Endothelial cell of umbilical vein (primary cell): ENCODE results near the gene TOPAZ1. TPM values are rescaled to one million over a fixed set of nuclear protein-coding genes. Genes with fewer than 3 reads are reported as not detected.

Experiments
- BruUV-seq: library from RNA; stranded (reverse); fragments of 400-500 nt; replicated peaks from 2 replicates; lab custom pipeline; 2021; lab: Mats Ljungman, UMichigan
- CTCF ChIA-PET: fragments of 300-600, 350-600 bp; sonication (Branson Sonifier 250); formaldehyde crosslinking; loops from one replicate; lab custom pipeline; 2021; ENCODE audit warnings: antibody characterized with exemption, inconsistent platforms; lab: Charles Lee
- POLR2A ChIA-PET: fragments of 300-600, 350-600 bp; sonication (Branson Sonifier 250); formaldehyde crosslinking; loops from one replicate; lab custom pipeline; 2021; ENCODE audit warnings: antibody characterized with exemption, inconsistent platforms; lab: Charles Lee
- DNase-seq: peaks from one replicate; pipeline ENCODE4 v3.0.0-alpha.2; 2011; ENCODE audit warnings: low read depth, low spot score
- FAIRE-seq: peaks from 2 replicates; lab custom pipeline; 2011; peaks lifted over from hg19 to GRCh38; lab: Jason Lieb, UNC
- H2AFZ ChIP-seq: 2 replicates; pipeline ENCODE4 v1.6.0; 2012; ENCODE audit warnings: low read depth, low read length, control low read depth, inconsistent platforms
- H3K27ac ChIP-seq: 2 replicates; pipeline ENCODE4 v1.5.1; 2011; ENCODE audit warnings: low read depth, mild to moderate bottlenecking, control low read depth, low read length, moderate library complexity; ENCODE audit not compliant: insufficient read depth
- H3K27me3 ChIP-seq, 2 experiments: 2 replicates each; pipeline versions ENCODE4 v1.6.0 to v1.6.1; 2011; ENCODE audit warnings: low read length in 2 of 2, mixed read lengths in 1 of 2; ENCODE audit not compliant: control insufficient read depth in 2 of 2, insufficient read depth in 2 of 2
- H3K36me3 ChIP-seq, 2 experiments: 2 replicates in 1 of 2; 3 replicates in 1 of 2; pipeline ENCODE4 v1.5.1; 2011; ENCODE audit warnings: low read length in 2 of 2, mild to moderate bottlenecking in 1 of 2, moderate library complexity in 1 of 2; ENCODE audit not compliant: control insufficient read depth in 2 of 2, insufficient read depth in 2 of 2; ENCODE audit errors: extremely low read depth in 1 of 2
- H3K4me1 ChIP-seq: 3 replicates; pipeline ENCODE4 v1.5.1; 2011; ENCODE audit warnings: mild to moderate bottlenecking, low read length; ENCODE audit not compliant: control insufficient read depth, insufficient read depth; ENCODE audit errors: extremely low read depth
- H3K4me2 ChIP-seq: 2 replicates; pipeline ENCODE4 v1.6.1; 2011; ENCODE audit warnings: low read length, control low read depth, mixed read lengths; ENCODE audit not compliant: insufficient read depth
- H3K4me3 ChIP-seq, 3 experiments: fragments of 200-600 bp in 1 of 3; sonication (generic), shearing (Covaris generic) in 1 of 3; replicated peaks in 1 of 3; 2 replicates each; pipeline ENCODE4 v1.5.1; 2011 to 2016; ENCODE audit warnings: control low read depth in 3 of 3, low read length in 3 of 3, mild to moderate bottlenecking in 2 of 3, inconsistent platforms in 1 of 3, low read depth in 1 of 3, moderate library complexity in 1 of 3; ENCODE audit not compliant: insufficient read depth in 1 of 3
- H3K79me2 ChIP-seq: 2 replicates; pipeline ENCODE4 v1.6.0; 2012; ENCODE audit warnings: low read length, inconsistent platforms; ENCODE audit not compliant: control insufficient read depth, insufficient read depth
- H3K9ac ChIP-seq: replicated peaks from 2 replicates; pipeline ENCODE3; 2011; ENCODE audit warnings: low read length, control low read depth; ENCODE audit not compliant: insufficient read depth; ENCODE audit errors: extremely low read depth
- H3K9me1 ChIP-seq: replicated peaks from 3 replicates; pipeline ENCODE4 v1.6.0; 2011; ENCODE audit warnings: mild to moderate bottlenecking, low read length; ENCODE audit not compliant: control insufficient read depth, insufficient read depth; ENCODE audit errors: extremely low read depth
- H3K9me3 ChIP-seq: replicated peaks from 2 replicates; pipeline ENCODE4 v1.5.1; 2012; ENCODE audit warnings: low read length, inconsistent platforms; ENCODE audit not compliant: control insufficient read depth, insufficient read depth
- H4K20me1 ChIP-seq: replicated peaks from 2 replicates; pipeline ENCODE3; 2011; ENCODE audit warnings: mild to moderate bottlenecking, low read length; ENCODE audit not compliant: control insufficient read depth, insufficient read depth; ENCODE audit errors: extremely low read depth
- EZH2 ChIP-seq: IDR thresholded peaks from 2 replicates; pipeline ENCODE4 v1.6.1; 2012; ENCODE audit warnings: borderline replicate concordance, low read depth, mild to moderate bottlenecking, moderate library complexity, low read length, inconsistent platforms; ENCODE audit not compliant: severe bottlenecking
- FOS ChIP-seq: IDR thresholded peaks from 2 replicates; pipeline ENCODE4 v1.6.1; 2011; ENCODE audit warnings: mild to moderate bottlenecking, low read length, moderate library complexity, borderline replicate concordance; ENCODE audit not compliant: insufficient read depth
- GATA2 ChIP-seq: IDR thresholded peaks from 2 replicates; pipeline ENCODE4 v1.7.0; 2011; ENCODE audit warnings: low read depth, mild to moderate bottlenecking, moderate library complexity, mixed read lengths, low read length; ENCODE audit not compliant: insufficient read length, insufficient read depth
- JUN ChIP-seq: IDR thresholded peaks from 2 replicates; pipeline ENCODE4 v1.6.1; 2011; ENCODE audit warnings: borderline replicate concordance, low read depth; ENCODE audit not compliant: insufficient read length, insufficient read depth
- MAX ChIP-seq: IDR thresholded peaks from 2 replicates; pipeline ENCODE4 v1.6.1; 2011; ENCODE audit not compliant: insufficient read depth, insufficient read length
- MYC ChIP-seq: IDR thresholded peaks from one replicate; pipeline ENCODE4 v1.6.1; 2011; ENCODE audit warnings: mild to moderate bottlenecking, low read depth, low read length
- POLR2A ChIP-seq: IDR thresholded peaks from 2 replicates; pipeline ENCODE4 v1.6.1; 2012; ENCODE audit warnings: low read depth, mild to moderate bottlenecking, control low read depth, low read length
- POLR2AphosphoS5 ChIP-seq: IDR thresholded peaks from 2 replicates; pipeline ENCODE4 v1.6.1; 2012; ENCODE audit warnings: low read depth, mild to moderate bottlenecking, control low read depth, low read length, moderate library complexity; ENCODE audit not compliant: insufficient read depth
- dilution Hi-C: fragments of 300-500 bp; cut with MboI; formaldehyde crosslinking; loops from one replicate; pipeline ENCODE4 v1.15.0; 2019; ENCODE audit warnings: low sequenced_read_pairs; ENCODE audit not compliant: extremely low pct_ligation_motif_present
- intact Hi-C: fragments of 100-400 bp; cut with micrococcal nuclease; formaldehyde crosslinking; loops from one replicate; pipeline ENCODE4 v1.10.0; 2022
- polyA plus RNA-seq, 4 experiments: library from polyadenylated mRNA; depleted of rRNA in 3 of 4; stranded (reverse) in 3 of 4; unstranded in 1 of 4; fragments of >200 nt; gene quantifications; 2 replicates each; pipeline versions ENCODE4 v1.2.1 to v1.2.3, GENCODE V29; 2011 to 2012; ENCODE audit warnings: missing spikeins in 1 of 4
- total RNA-seq: library from RNA; stranded (reverse); gene quantifications from 2 replicates; pipeline ENCODE4 v1.2.3, GENCODE V29; 2021
- TF ChIP-seq, protein P1 (sequence below), 2 donors: IDR thresholded peaks; 1 replicate in 1 of 2; 2 replicates in 1 of 2; pipeline ENCODE4 v1.5.1; 2011; ENCODE audit warnings: low read length in 2 of 2, mild to moderate bottlenecking in 2 of 2, moderate library complexity in 2 of 2, control low read depth in 1 of 2, inconsistent platforms in 1 of 2, low read depth in 1 of 2; ENCODE audit not compliant: insufficient read depth in 1 of 2; ENCODE audit errors: extremely low read depth in 1 of 2

TOPAZ1 gene
- total and polyA plus RNA-seq, 2 donors (not counting 3 experiments of a cell fraction or from before 2014, with no cell fraction given), result not detected

- FAIRE-seq (no peak), DNase-seq (no peak)
- H2AFZ ChIP-seq, result no peak overlapping the region
- ChIA-PET CTCF (interaction anchor here (1.6 kb wide), 1 partner anchor 13 kb away, joined by 8 read pairs; no protein-coding TSS in a partner anchor), POLR2A (no interaction called here)
- dilution Hi-C loops, result no loop called here
- H3K4me1 ChIP-seq, result no peaks in the 10 kb centered on the region
- no peaks in the 10 kb centered on the region for H3K79me2 ChIP-seq
- BruUV-seq, result no TSS peak
- no peaks in the 10 kb centered on the region for H3K9me3 ChIP-seq
- no peak overlapping the region for H3K4me2 ChIP-seq
- TF ChIP-seq, protein P1, sequence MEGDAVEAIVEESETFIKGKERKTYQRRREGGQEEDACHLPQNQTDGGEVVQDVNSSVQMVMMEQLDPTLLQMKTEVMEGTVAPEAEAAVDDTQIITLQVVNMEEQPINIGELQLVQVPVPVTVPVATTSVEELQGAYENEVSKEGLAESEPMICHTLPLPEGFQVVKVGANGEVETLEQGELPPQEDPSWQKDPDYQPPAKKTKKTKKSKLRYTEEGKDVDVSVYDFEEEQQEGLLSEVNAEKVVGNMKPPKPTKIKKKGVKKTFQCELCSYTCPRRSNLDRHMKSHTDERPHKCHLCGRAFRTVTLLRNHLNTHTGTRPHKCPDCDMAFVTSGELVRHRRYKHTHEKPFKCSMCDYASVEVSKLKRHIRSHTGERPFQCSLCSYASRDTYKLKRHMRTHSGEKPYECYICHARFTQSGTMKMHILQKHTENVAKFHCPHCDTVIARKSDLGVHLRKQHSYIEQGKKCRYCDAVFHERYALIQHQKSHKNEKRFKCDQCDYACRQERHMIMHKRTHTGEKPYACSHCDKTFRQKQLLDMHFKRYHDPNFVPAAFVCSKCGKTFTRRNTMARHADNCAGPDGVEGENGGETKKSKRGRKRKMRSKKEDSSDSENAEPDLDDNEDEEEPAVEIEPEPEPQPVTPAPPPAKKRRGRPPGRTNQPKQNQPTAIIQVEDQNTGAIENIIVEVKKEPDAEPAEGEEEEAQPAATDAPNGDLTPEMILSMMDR (IDR thresholded peaks at IDR 0.05; ENCODE audit: extremely low read depth in 1 of 2, insufficient read depth in 1 of 2, low read depth in 1 of 2, low read length in 2 of 2), result no peak
- TF ChIP-seq FOS (no peak), GATA2 (no peak), POLR2AphosphoS5 (no peak), JUN (no peak), EZH2 (no peak), POLR2A (no peak), MAX (no peak), MYC (no peak)
- no peak overlapping the region for H3K9ac ChIP-seq
- H4K20me1 ChIP-seq, result no peaks in the 10 kb centered on the region
- peaks cover 0 to 2% of the 10 kb centered on the region in 2 experiments for H3K27me3 ChIP-seq
- intact Hi-C loops, result no loop called here
- no peak overlapping the region for H3K4me3 ChIP-seq
- no peak overlapping the region for H3K27ac ChIP-seq
- H3K36me3 ChIP-seq, result no peaks in the 10 kb centered on the region
- H3K9me1 ChIP-seq, result no peaks in the 10 kb centered on the region
Measured at GRCh38 chr3:44265815-44266214, 24.1 kb downstream of the TOPAZ1 start.
